ENCODE results near the gene SAMD11. TPM values are rescaled to one million over a fixed set of nuclear protein-coding genes. Genes with fewer than 3 reads are reported as not detected.

Gene SAMD11, protein sequence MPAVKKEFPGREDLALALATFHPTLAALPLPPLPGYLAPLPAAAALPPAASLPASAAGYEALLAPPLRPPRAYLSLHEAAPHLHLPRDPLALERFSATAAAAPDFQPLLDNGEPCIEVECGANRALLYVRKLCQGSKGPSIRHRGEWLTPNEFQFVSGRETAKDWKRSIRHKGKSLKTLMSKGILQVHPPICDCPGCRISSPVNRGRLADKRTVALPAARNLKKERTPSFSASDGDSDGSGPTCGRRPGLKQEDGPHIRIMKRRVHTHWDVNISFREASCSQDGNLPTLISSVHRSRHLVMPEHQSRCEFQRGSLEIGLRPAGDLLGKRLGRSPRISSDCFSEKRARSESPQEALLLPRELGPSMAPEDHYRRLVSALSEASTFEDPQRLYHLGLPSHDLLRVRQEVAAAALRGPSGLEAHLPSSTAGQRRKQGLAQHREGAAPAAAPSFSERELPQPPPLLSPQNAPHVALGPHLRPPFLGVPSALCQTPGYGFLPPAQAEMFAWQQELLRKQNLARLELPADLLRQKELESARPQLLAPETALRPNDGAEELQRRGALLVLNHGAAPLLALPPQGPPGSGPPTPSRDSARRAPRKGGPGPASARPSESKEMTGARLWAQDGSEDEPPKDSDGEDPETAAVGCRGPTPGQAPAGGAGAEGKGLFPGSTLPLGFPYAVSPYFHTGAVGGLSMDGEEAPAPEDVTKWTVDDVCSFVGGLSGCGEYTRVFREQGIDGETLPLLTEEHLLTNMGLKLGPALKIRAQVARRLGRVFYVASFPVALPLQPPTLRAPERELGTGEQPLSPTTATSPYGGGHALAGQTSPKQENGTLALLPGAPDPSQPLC
- total RNA-seq (2022; extraction: Qiagen RNA extraction; ENCODE audit: low read depth) = 17.3 to 36.9 TPM (median 28.0 TPM) in 5 replicates

DNA sequence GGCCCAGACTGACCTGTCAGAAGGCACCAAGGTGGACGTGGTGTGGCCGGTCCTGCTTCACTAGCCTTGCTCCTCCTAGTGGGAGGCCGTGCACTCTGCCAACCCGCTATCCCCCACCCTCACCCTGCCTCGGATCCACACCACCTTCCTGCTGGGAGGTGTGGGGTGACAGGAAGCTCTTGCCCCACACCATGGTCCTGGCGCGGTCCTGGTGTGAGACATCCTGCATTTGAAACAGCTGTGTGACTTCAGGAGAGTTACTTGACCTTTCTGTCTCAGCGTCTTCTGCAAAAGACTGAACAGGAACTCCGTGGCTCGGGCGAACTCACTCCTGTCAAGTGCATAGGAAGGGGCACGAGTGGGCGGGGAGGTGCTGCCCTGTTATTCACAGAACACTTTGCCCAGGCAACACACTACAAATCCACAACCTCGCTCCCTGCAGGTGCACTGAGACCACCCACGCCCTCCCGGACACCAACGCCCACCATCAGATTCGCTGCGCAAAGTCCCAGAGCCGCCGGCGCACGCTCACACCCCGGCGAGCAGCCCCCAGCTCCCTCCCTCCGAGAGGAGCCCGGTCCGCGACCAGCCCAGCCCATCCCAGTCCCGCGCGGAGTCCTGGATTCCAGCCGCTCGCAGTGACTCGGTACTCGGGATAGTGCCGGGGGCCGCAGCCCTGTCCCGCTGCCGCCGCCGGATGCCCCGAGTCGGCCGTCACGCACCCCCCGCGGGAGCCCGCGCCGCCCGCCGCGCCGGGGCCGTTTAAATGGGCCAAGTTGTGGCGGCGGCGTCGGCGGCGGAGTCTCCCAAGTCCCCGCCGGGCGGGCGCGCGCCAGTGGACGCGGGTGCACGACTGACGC lies at the start of gene SAMD11:
TSS of gene SAMD11 (plus strand) at position 793 of the 860 bp plus-strand sequence. CDS start 509 bp downstream, outside the sequence.

DNA sequence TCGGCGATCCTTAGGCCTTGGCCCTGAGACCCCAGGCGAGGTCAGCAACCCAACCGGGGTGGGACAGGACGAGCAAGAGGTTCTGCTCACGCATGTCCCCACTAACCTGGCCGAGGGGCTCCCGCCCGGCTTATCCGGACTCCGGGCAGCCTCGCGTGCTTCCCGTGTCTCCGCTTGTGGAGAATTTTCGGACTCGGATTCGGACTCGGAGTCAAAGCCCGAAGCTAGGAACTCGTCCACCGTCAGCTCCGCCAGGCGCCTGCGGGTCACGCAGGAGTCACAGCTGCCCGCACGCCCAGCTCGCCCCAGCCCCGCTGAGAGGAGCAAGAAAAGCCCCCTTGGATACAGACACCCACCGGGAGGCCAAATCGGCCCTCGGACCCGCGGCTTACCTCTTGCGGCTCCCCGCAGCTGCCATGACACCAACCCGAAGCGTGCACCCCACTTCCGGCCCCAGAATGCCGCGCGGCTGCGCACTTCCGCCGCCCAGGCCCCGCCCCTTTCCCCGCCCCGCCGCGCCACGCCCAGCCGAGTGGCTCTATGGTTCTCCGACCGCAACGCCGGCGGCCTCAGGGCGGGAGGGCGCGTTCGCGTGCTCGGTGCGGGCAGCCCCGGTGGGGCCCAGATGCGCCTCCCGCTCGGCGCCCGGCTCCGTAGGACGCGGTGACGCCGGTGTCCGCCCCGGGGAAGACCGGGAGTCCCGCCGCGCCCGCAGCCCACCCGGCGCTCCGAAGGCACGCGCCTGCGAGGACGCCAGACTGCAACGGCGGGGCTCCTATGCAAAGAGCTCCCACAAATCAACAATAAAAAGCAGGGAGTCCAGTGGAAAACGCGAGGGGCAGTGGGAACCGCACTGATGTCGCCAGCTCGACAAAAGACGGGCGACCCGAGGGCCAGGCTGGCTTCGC lies 35.4 kb downstream of the SAMD11 start, which contains the start of gene NOC2L:
TSS of gene NOC2L (minus strand) at position 434 of the 908 bp plus-strand sequence. CDS start at position 418, 16 bp downstream.

DNA sequence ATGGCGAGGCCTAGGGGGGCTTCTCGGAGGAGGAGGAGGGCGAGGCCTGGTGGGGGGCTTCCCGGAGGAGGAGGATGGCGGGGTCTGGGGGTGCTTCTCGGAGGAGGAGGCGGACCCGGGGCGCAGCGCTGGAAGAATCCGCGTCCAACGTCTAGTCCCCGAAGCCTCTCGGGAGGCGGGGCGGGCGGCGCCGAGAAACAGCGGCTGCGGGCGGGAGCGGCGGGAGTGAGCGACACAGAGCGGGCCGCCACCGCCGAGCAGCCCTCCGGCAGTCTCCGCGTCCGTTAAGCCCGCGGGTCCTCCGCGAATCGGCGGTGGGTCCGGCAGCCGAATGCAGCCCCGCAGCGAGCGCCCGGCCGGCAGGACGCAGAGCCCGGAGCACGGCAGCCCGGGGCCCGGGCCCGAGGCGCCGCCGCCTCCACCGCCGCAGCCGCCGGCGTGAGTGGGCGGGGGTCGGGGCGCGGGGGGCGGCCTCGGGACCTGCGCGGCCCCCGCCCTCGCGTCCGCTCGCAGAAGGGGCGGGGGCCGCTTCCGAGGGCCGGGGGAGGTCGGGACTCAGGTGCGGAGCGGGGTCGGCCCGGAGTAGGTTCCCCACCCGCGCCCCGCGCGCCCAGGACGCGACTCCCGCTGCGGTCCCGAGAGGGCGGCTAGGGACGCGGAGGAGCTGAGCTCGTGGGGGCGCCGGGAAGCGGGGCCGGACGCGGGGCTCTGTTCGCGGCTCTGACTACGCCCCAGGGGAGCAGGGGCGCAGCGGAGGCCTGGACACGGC lies 36.8 kb downstream of the SAMD11 start, which contains the start of gene KLHL17:
TSS of gene KLHL17 (plus strand) at position 222 of the 769 bp plus-strand sequence. CDS start at position 332, 110 bp downstream.

DNA sequence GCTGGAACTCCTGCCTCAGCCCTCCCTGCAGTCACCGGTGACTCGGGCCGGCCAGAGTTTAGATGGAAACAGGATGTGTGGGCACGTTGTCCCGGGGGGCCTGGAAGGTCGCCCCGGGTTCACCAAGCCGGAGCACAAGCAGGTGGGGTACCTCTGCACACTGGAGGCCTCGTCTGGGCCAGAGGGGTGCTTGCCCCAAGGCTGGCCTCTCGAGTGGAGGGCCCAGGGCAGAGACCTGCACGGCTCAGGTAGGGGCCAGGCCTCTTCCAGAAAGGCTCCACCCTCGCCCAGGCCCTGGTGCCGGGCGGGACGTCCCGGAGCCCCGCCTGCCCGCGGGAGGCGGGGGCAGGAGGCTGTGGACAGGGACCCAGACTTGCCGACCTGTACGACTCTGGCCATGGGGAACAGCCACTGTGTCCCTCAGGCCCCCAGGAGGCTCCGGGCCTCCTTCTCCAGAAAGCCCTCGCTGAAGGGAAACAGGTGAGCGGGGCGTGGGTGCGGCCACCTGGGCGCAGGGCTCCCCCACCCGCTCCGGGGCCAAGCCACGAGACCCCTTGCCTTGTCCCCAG lies 42.5 kb downstream of the SAMD11 start, which contains the start of gene PLEKHN1:
TSS of gene PLEKHN1 (plus strand) at position 348 of the 569 bp plus-strand sequence. CDS start at position 398, 50 bp downstream.

DNA sequence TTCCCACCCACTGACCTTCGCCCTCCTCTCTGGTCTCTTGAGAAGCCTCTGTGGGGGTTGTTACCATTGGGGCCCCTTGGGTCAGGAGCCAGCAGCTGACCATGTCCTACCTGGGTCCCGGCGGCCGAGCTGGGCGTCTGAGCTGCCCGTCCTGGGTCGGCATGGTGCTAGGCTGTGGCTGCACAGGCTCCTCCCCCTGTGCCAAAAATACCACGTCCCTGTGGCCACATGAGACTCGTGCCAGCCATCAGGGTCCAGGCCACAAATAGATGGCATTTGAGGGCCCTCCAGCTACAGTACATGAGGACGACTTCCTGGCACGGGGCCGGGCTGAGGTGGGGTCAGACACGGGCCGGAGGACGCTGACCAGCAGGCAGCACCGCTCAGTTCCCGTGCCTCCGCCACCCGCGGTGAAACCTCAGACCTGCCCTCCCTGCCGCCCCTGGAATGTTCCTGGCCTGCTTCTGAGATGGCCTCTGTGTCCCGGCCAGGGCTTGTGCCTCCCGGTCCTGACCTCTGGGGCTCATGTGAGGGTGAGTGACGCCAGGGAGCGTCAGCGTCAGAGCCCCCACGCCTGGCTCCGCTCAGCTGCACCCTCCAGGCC lies 58.3 kb downstream of the SAMD11 start, which contains the start of gene PERM1:
TSS of gene PERM1 (minus strand) at position 139 of the 604 bp plus-strand sequence. CDS start 1,064 bp downstream, outside the sequence.

Other genes with a start within 250 kb of the SAMD11 start
- not detected in 5 replicates for gene OR4F16, start 237.3 kb upstream of the SAMD11 start, total RNA-seq (2022; extraction: Qiagen RNA extraction; ENCODE audit: low read depth)
- 71.6 to 94.6 TPM (median 85.2 TPM) in 5 replicates for gene NOC2L, start 35.3 kb downstream of the SAMD11 start, total RNA-seq (2022; extraction: Qiagen RNA extraction; ENCODE audit: low read depth)
- gene KLHL17, start 36.7 kb downstream of the SAMD11 start, total RNA-seq (2022; extraction: Qiagen RNA extraction; ENCODE audit: low read depth) = 7.7 to 18.6 TPM (median 16.8 TPM) in 5 replicates
- gene PLEKHN1, start 42.6 kb downstream of the SAMD11 start, total RNA-seq (2022; extraction: Qiagen RNA extraction; ENCODE audit: low read depth) = 4.4 to 7.1 TPM (median 6.1 TPM) in 5 replicates
- gene PERM1, start 58.2 kb downstream of the SAMD11 start, total RNA-seq (2022; extraction: Qiagen RNA extraction; ENCODE audit: low read depth) = 0.09 to 0.16 TPM (median 0.15 TPM) in 5 replicates
- gene HES4, start 76.2 kb downstream of the SAMD11 start, total RNA-seq (2022; extraction: Qiagen RNA extraction; ENCODE audit: low read depth) = 24.5 to 59.7 TPM (median 54.3 TPM) in 5 replicates
- gene ISG15, start 89.6 kb downstream of the SAMD11 start, total RNA-seq (2022; extraction: Qiagen RNA extraction; ENCODE audit: low read depth) = 18.0 to 26.2 TPM (median 22.7 TPM) in 5 replicates
- 101 to 135 TPM (median 119 TPM) in 5 replicates for gene AGRN, start 96.2 kb downstream of the SAMD11 start, total RNA-seq (2022; extraction: Qiagen RNA extraction; ENCODE audit: low read depth)
- gene RNF223, start 150.4 kb downstream of the SAMD11 start, total RNA-seq (2022; extraction: Qiagen RNA extraction; ENCODE audit: low read depth) = 0.16 to 0.58 TPM (median 0.39 TPM) in 5 replicates
- gene C1orf159, start 192.2 kb downstream of the SAMD11 start, total RNA-seq (2022; extraction: Qiagen RNA extraction; ENCODE audit: low read depth) = 11.5 to 16.4 TPM (median 12.5 TPM) in 5 replicates
- gene TTLL10, start 250.0 kb downstream of the SAMD11 start, total RNA-seq (2022; extraction: Qiagen RNA extraction; ENCODE audit: low read depth) = not detected in 5 replicates

Measured in A549 treated with DMSO at 1 μM for 4 hours (cell line).